Activated CD8-positive, alpha-beta memory T cell treated with anti-CD3 and anti-CD28 coated beads, Interleukin-2, amount 50 U/mL, for 4 hours (primary cell): ENCODE measurements around the gene TRIL.

Experiments
- DNase-seq: peaks from one replicate; pipeline ENCODE4 v3.0.0-alpha.2; 2020

The TRIL gene

DNA sequence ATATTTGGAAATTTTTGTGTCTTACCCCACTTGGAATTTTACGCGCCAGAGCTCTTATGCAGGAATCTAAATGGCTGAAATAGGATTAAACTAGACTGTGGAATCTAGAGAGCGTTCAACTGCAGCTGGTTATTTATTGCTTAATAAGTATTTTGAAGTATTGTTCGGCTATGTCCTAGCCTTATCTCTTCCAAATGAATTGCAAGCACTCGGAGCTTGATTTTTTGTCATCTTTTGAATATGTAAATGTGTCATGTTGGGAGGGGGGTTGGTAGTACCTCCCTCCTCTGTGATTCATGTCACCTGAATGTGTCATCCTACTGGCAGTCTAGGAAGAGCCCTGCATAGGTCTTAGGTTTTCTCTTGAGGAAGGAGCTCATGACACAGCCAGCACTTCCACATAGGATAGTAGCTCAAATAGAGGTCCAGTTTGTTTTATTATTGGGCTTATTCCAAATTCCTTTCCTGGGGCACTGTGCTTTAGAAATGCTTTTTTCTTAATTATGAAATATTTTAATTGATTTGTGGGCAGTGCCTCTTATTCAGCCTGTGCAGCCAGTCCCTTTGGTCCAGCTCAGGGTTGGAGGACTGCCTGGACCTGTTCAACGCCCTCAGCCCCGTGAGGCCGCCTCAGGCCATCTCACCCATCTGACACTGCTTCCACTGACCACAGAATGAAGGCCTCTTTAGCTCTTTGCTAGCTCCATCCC, 22.5 kb upstream of the TRIL start:
- DNase-seq: no peak

DNA sequence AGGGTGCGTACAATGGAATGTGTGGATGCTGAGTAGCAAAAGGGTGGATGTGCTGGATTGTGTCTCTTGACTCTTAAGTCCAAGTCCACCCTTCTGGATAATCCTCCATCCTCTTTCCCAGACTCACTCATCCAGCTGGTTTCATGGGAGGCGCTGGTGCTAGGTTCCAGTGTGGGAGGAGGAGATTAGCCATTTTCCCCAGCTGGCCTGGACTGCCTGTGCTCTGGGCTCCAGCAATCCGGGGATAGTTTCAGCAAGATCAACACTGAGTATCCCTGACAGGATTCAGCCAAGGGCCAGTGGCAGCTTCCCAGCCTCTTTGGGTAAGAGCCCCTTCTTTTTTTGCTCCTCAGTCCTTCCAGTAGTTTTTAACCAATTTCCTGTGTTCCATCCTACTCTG, 21.6 kb upstream of the TRIL start:
- DNase-seq: no peak

DNA sequence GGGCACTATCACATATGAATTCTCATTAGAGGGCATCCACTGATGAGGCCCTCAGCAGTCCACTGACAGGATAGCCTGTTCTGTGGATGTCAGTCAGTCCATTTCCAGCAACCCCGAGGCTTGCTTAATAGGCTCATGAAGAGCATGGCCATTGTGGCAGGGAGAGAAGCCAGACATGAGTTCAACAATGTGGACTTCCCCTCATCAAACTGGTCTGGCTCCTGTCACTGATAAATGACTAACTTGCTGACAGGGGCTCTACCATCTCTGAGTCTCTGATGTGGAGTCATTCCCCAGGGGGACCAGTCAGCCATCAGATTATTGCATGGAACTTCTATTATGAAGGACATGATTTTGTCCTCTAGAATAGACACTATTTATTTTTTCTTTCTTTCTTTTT, 19.8 kb upstream of the TRIL start:
- DNase-seq: no peak

DNA sequence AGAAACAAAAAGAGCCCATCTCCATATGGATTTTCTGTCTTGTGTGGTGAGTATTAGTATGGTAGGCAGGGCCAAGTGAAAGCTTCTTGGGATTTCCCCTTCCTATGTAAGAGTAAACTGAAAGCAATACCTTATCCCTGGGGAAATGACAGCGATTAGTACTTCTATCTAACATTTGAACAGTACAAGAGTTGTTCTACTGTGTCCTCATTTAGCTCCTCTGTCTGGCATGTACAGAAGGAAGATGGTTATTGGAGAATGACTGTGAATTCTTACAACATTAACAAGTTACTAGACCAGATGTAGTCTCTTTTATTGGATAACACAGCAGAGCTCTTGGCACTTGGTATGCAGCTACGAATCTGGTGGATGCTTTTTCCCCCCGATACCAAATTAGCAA, 17.9 kb upstream of the TRIL start:
- DNase-seq: no peak

DNA sequence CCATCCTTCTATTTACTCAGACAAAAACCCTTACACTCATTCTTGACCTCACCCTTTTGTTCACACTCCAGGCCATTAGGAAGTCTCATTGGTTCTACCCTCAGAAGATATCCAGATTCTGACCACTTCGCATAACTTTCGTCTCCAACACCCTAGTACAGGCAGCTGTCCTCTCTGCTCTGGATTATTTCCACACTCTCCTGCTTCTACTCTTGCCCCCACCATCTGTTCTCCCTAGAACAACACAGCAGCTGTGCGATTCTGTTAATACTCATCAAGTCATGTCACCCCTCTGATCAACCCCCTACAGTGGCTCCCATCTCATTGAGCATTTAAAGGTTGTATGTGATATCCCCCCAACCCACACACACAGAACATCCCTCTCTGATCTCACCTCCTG, 15.5 kb upstream of the TRIL start:
- no peak for DNase-seq

DNA sequence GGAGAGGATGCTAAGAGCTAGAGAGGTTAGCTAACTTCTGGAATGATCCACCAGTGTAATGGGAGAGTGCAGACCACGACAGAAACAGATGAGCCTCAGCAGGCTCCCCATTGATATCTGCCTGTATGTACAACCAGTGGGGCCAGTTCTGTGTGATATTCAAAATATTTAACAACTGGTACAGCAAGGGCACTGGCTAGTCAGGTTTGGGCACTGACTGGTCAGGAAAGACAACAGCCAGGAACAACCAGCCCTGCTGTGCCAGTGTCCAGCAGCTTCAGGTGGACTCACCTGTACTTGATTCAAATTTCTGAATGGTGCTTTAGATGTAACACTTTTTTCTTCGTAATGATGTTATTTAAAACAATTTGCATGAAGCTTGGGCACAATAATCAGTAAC, 5.9 kb upstream of the TRIL start:
- no peak for DNase-seq

DNA sequence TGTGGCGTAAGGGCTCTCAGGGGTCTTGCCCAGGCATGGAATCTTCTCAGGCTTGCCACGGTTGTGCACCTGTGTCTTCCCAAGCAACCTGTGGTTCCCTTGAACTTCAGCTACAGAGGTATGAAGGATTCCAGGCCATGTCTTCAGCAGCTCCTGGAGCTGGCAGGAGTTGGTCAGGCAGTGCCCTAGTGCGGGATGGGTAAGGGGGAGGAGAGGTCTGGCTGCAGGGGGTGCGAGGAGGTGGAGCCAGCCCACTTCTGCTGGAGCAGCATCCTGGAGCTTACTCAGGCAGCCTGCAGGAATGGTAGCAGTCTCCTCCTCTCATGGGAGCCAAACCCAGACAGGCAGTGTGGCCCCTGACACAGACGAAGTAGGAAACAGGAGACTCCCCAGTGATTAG, 3.8 kb upstream of the TRIL start:
- no peak for DNase-seq

DNA sequence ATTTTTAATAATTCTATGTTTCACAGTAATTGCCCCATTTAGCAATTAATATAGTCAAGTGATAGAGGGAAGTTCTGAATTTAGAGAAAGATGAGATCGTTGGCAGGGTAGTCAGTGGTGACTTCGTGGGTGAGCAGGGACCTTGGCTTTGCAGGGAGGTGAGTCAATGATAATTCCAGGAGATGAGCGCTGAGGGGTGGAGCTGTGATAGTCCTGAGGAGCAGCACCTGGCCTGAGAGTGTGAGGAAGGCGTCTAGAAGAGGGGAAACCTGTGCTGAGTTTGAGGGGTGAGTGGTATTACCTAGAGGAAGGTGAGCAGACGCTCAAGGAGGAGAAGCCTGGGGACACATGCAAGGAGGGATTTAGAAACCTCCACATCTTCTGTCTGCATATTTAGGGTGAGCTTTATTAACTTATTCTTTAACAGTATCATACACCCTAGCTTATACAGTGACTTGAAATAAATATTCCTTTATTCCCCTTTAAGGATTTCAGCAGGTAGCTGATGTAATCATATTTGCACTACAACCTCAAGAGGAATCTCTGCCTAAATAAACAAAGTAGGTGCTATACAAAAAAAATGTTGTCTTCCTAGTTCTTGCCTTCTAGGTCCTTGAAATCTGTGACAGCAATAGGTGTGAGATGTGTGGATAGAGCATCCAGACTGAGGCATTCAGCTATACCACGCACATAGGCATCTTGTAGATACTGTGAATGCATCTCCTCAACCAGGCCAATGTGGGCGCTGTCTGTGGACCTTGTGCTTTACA, 2.1 kb upstream of the TRIL start:
- no peak for DNase-seq

DNA sequence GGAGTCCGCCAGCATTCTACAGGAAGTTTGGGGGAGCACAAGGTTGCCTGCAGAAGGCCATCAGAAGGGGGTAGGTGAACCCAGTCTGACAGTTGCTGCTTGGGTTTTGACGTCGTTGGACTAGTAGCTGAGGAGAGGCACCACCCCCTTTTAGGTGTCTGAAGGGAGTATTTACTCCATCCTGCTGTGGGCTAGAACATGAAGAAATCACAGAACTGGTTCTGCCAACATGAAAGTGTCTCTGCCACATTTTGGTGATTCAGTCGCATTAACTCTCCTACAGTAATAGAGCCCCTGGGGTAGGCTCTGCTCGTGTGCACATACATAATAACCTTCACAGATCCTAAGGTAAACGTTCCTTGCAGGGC, 834 bp upstream of the TRIL start:
- no peak for DNase-seq

DNA sequence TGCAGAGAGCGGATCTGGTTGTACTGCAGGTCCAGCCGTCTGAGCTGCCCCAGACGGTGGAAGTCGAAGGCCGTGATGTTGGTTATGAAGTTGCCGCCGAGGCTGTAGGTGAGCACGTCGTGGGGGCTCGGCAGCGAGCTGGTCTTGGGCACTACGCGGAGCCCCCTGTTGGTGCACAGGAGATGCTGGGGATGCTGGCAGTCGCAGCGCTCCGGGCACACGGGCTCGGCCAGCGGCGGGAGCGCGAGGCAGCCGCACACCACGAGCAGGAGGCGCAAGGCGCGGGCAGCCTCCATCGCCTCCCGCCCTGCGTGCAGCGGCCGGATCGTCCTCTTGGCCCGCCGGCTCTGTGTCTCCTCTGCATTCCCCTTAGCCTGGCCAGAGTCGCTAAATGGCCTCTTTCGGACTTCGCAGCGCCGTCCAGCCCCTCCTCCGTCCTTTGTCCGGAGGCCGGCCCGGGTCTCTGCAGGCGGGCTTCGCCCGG, 337 bp downstream of the TRIL start:
- DNase-seq: no peak

DNA sequence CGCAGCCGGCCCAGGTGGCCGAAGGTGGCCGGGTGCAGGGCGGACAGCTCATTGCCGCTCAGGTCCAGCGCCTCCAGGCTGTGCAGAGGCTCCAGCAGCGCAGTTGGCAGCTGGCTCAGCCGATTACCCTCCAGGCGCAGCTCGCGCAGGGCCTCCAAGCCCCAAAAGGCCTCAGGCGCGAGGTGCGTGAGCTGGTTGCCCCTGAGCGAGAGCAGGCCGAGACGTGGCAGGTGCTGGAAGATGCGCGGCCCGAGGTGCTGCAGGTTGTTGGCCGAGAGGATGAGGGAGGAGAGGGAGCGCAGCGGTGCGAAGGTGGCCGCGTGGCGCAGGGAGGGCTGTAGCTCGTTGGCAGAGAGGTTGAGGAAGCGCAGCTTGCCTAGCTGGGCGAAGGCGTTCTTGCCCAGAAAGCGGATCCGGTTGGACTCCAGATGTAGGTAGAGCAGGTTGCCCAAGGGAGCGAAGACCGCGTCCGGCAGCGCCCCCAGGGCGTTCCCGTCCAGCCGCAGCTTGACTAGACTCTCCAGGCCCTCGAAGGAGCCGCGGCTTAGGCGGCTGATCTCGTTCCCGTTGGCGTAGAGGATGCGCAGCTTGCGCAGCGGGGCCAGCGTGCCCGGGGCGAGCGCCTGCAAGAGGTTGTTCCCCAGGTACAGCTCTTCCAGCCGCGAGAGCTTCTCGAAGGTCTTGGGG, 923 bp downstream of the TRIL start:
- DNase-seq: peak; percentile 15

DNA sequence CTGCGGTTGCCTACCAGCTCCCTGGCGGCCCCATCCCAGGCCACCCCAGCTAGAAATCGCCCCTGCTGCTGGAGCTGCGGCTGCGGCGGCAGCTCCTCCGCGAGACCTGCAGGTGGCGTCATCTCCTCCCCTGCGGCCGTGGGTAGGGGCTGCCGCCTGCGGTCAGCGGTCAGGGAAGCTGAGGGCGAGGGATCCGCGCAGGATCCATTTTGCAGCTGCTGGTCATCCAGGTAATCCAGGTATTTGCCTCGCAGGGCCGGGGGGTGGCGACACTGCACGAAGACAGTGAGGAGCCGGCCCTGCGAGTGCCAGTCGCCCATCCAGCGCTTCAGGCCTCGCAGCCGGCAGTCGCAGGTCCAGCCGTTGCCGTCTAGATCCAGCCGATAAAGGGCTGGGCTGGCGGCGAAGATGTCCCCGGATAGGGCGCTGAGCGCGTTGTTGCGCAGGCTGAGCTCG, 1.5 kb downstream of the TRIL start:
- peak; percentile 15 for DNase-seq

DNA sequence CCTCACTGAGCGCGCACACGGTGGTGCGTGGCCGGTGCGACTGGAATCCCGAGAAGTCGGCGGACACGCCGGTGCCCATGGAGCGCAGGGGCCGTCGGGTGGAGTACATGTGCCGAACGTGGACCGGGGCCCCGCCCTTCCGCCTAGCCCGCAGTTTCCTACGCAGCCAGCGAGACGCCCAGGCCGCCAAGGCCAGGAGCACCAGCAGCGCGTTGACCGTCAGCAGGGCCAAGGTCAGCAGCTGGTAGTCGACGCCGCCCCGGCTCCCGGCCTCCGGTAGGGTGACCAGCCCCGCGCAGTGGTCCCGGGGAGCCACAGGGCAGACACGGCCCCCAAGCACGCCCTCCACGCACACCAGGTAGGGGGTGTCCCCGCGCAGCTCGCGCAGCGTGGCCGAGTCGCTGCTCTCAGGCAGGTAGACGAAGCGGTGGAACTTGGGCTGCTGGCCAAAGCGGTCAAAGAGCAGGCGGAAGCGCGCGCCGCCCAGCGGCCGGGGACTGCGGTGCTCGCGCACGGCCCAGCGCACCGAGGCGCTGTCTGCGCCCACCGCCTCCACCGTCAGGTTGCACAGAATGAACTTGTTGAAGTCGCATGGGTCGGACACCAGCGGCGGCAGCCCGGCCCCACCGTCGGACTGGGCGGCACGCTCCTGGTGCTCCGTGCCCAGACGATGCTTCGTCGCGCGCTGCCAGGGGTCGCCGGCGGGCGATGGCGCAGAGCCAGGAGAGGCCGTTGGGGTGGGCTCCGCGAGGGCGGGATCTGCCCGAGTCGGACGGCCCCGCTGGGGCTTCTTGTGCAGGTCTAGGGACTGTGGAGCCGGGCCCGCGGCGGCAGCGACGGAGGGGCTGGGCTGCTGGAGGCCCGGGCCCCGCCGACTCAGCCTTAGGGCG, 2.2 kb downstream of the TRIL start:
- DNase-seq: peak; percentile 15

DNA sequence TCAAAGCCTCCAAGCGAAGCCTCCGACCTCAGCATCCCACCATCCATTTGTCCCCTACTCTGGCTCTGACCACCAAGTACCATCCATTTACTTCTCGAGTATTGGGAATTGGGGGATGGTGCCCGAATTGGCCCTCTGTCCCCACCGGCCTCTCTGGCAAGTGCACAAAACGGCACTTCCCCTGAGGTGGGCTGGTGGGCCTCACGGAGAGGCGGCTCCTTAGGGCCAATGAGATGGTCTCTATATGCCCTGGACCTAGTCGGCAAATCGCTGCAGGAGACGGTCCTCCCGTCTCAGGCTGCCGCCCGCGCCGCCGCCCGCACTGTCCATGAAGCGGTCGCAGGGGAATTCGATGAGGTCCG, 2.8 kb downstream of the TRIL start:
- no peak for DNase-seq

DNA sequence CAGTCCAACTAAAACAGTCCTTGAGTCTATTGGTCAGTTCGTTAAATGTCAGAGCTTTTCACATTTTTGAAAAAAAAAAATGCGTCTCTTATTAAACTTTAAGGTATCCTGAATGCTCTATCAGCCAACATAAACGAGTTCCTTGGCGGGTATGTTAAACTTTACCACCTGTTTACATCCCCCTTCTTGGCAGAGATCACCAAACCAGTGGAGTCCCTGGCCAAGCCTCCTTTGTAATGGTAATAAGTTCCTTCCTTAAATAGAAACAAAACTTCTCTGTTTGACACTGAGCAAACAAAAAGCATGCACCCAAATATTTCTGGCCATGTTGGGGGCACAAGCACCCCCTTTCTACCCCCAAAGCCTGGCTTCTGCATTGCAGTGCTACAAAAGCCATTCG, 3.2 kb downstream of the TRIL start:
- no peak for DNase-seq

DNA sequence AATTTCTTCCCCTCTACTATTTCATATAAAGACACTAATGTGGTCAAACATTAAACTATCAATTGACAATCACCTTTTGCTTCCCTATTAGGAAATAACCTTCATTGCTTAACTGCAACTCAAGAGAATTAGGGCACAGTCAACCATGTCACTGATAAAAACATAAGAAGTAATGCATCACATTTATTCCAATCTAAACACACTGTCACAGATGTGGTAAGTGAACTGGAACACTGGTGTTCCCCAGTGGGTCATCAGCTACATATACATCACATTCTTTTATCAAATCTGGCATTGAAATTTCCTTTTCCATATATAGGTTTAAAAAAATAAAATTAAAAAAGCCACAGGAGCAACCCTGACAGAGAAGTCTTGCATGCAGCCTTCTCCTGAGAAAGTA, 3.7 kb downstream of the TRIL start:
- no peak for DNase-seq

DNA sequence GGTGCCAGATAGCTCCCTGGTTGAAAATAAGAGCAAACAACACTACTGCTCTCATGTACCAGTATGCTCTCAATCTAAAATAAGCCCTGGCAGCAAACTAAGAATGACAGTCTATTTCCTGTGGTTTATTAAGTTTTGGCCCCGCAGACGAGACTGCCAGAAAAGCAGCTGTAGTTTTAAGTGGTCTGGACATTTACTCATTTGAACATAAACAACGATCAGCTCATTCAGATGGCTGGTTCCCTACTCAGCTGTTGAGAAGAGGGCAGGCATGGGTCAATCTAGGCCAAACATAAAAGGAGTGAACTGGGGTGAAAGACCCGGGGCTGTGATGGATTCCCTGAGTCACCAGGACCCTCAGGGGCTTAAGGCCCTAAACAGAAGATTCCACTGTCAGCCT, 4.5 kb downstream of the TRIL start:
- DNase-seq: no peak

DNA sequence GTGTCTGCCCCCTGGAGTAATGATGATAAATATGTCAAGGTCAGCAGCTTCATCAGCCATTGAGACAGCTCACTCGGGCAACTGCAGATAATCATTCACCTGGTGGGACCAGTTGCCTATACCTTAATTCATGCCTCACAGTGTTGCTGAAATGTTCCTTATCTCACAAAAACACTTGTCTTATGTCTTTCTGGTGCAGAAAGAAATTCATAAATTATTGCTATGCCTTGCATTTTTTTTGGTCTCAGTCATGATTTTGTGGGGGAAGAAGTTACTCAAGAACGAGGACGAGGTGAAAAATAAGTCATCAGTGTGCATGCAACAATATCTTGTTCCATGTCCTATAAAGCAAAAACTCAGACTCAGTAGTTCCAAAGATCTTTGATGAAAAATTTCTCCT, 16.0 kb downstream of the TRIL start:
- DNase-seq: no peak

DNA sequence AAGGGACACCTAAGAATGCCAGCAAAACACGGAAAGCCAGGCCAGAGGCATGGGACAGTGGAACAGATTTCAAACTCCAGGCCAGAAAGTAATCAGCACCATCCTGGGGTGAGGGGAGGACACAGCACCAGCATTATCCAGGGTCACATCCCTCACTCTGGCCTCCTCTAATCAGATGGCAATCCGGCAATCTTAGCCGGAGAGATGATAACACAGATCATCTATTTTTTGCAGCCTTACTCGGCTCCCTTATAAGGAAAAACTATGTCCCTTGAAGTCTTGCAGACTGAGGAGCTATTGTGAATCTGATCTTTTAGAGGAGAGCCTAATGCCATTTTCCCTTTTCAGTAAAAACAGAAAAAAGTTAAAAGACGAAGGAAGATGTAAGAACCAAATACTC, 16.5 kb downstream of the TRIL start:
- DNase-seq: no peak

DNA sequence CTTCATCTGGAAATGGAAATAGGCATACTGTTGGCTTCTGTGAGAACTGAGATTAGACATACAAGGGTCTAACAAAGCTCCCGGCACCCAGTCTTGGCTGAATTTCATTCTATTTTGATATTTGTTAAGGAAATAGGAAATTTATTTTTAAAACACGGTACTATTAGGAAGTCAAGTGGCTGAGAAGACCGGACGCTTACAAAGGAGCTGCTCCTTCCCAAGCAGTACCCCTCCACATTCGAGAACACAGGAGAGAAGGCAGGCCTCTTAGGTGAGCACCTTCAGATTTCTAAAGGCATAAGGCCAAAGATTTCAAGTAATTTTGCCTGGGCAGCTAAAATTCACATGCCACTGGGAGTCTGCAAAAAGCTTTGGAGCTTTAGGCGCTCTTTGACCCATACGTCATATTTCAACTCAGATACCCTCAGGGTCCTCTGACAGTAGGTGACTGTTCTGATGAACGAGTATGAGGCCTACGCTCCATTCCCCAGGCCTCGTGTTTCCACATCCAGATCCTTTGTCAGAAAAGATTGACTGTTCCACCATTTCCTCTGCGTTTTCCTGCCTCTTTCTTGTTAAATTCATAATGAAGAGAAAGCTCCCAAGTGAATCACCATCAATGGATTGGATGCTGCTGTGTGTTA, 17.3 kb downstream of the TRIL start:
- no peak for DNase-seq

DNA sequence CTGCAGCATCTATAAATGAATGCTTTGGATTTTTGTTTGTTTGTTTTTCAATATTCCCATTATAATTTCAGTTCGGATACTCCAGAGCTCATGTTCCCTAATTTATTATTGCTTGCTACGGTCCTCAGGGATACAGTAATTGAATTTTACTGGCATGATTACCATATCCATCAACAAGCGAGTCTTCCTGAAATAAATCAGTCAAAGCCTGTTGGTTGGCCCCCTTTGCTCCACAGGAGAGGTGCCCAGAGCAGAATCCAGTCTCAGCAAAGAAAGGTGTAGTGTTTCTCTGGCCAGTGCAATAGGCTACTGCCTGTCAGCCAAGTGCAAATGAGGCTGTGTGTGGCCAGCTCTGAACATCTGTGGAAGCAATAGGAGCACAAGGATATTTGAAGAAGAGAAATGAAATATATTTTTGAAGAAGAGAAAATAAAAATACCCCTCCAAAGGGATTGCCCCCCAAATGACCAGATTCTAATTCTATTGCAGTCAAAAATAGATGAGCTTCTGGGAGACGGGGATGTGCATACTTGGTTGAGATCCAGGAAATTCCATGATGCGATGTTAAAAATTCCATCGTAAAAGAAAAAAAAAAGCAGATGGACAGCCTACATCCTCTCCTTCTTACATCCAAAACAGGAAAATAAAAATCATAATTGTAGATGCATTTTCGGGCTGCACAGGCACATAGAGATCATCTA, 18.1 kb downstream of the TRIL start:
- no peak for DNase-seq

DNA sequence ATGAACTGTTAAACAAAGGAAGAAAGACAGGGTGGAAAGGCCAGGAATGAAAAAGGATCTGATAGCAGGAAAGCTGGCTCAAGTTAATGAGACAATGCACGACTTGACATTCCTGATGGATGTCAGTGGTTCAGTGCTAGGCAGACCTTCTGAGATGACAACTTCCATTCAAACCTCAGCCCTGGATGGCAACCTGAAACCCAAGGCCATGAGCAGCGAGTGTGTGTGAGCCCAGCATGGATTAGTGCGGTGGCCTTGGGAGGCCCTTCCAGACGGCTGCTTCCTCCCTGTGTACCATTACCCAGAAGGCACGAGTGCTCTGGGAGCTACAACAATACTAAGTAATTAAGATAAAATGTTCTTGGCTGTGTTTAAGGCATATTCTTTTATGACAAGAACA, 18.8 kb downstream of the TRIL start:
- DNase-seq: no peak
